H1 (cell line): Measurements from ENCODE around the gene SNRNP200. TPM values are rescaled to one million over a fixed set of nuclear protein-coding genes. Genes with fewer than 3 reads are reported as not detected.

Experiments
- ATF2 ChIP-seq: IDR thresholded peaks from 2 replicates; pipeline ENCODE4 v1.6.1; 2012; ENCODE audit warnings: low read length, inconsistent platforms
- CHD7 ChIP-seq: fragments of 300-600 bp; sonication (generic); IDR thresholded peaks from 2 replicates; pipeline ENCODE4 v1.7.1; 2012; ENCODE audit warnings: low read length, moderate library complexity, mild to moderate bottlenecking, inconsistent platforms; ENCODE audit not compliant: insufficient replicate concordance
- CTBP2 ChIP-seq: IDR thresholded peaks from 2 replicates; pipeline ENCODE4 v1.7.0; 2011; ENCODE audit warnings: borderline replicate concordance, mild to moderate bottlenecking, moderate library complexity, mixed read lengths, low read length; ENCODE audit not compliant: insufficient read depth, insufficient read length
- FOSL1 ChIP-seq: IDR thresholded peaks from 2 replicates; pipeline ENCODE4 v1.6.1; 2011; ENCODE audit warnings: mild to moderate bottlenecking, low read depth, low read length, moderate library complexity; ENCODE audit not compliant: insufficient read depth
- TAF1 ChIP-seq: IDR thresholded peaks from 2 replicates; pipeline ENCODE4 v1.6.1; 2011; ENCODE audit warnings: mild to moderate bottlenecking, low read depth, low read length
- USF2 ChIP-seq: IDR thresholded peaks from 2 replicates; pipeline ENCODE4 v1.6.1; 2011; ENCODE audit warnings: low read length, improper control_type of control experiment
- ZNF274 ChIP-seq: IDR thresholded peaks from 2 replicates; pipeline ENCODE4 v1.7.0; 2012; ENCODE audit warnings: low read length, borderline replicate concordance; ENCODE audit errors: extremely low read depth
- polyA plus RNA-seq, 7 experiments: library from polyadenylated mRNA; depleted of rRNA in 3 of 7; stranded (reverse) in 5 of 7; unstranded in 2 of 7; fragments of >200 nt in 5 of 7; fragments of 200-250 nt in 2 of 7; gene quantifications; 1 replicate in 5 of 7; 2 replicates in 1 of 7; 4 replicates in 1 of 7; pipeline versions ENCODE4 v1.2.1 to v1.2.3, GENCODE V29; 2011 to 2013; ENCODE audit warnings: missing spikeins in 2 of 7, mixed read lengths in 2 of 7
- total RNA-seq: library from RNA; stranded (reverse); fragmentation: NEBNext Ultra II Directional; extraction: Animal tissue kit (Norgen Biotek cat#: 25700); gene quantifications from 2 replicates; pipeline ENCODE4 v1.2.1, GENCODE V29; 2021

The SNRNP200 gene
- total and polyA plus RNA-seq, 2 of the 8 experiments (the other 6 are each of a cell fraction or from before 2014, with no cell fraction given), result 190 to 289 TPM

DNA sequence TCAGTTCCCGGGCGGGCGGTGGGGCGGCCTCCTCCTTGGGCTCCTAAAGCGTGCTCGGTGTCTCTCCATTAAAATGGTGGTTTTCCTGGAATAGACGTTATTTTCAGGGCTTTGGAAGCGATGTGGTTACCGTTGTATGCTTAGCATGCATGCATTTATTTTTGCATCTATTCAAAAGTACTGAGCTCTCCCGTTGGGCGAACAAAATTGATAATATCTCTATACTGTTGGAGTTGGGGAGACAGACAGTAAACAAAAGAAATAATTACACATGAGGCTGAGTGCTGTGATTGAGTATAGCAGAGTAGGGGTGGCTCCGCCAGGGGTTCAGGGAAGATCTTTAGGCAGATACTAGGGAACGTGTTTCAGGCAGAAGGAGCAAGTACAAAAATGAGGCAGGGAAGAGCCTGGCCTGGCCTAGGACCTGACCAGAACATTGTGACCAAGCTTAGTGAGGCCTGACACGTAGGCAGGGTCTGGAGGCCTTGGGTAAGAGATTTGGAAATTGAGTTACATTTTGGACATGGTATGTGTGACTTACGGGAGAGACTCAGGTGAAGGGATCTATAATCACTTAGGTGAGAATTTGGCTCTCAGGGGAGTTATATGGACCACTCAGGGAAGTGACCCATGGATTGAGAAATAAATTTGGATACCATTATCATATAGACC lies 30.9 kb upstream of the SNRNP200 start (continued):
- no peak for TF ChIP-seq CHD7
- TF ChIP-seq USF2, result no peak
- no peak for TF ChIP-seq ATF2
- TF ChIP-seq FOSL1, result no peak
- TF ChIP-seq TAF1, result peak; percentile 96
- TF ChIP-seq CTBP2, result no peak
- TF ChIP-seq ZNF274, result no peak
